ENCODE measurements around the gene TTC33. TPM values are rescaled to one million over a fixed set of nuclear protein-coding genes. Genes with fewer than 3 reads are reported as not detected.

TTC33 gene
- polyA plus RNA-seq, 1 of the 3 experiments (the other 2 are of a cell fraction), result 2.2 TPM

GRCh38 chr5:40720069-40720468 is 35.7 kb downstream of the TTC33 start:
- no peaks in the 10 kb centered on the region for H3K27me3 ChIP-seq (ENCODE audit: insufficient read depth)
- no peak overlapping the region for H2AFZ ChIP-seq (ENCODE audit: low read depth)
- H3K9me3 ChIP-seq, result no peaks in the 10 kb centered on the region
- no peak overlapping the region for H3K9ac ChIP-seq
- H4K20me1 ChIP-seq (ENCODE audit: insufficient read depth), result no peaks in the 10 kb centered on the region
- H3K36me3 ChIP-seq (replicated peaks in 1 of 2; ENCODE audit: control insufficient read depth in 1 of 2, insufficient read depth in 2 of 2, low read length in 1 of 2), result peaks cover 10 to 28% of the 10 kb centered on the region in 2 experiments
- no peak overlapping the region for H3K4me3 ChIP-seq (ENCODE audit: low read depth in 2 of 2, low read length in 1 of 2)
- H3K79me2 ChIP-seq (ENCODE audit: insufficient read depth), result no peaks in the 10 kb centered on the region
- no peak overlapping the region for H3K27ac ChIP-seq (ENCODE audit: low read depth in 2 of 2, low read length in 1 of 2)
- no peaks in the 10 kb centered on the region for H3K9me2 ChIP-seq
- CTCF ChIA-PET, result interaction anchor here (0.8 to 2.0 kb wide), 2 partner anchors 16 to 521 kb away, joined by 3 to 7 read pairs; no protein-coding TSS in a partner anchor
- peaks cover 5% of the 10 kb centered on the region for H3F3A ChIP-seq (replicated peaks; ENCODE audit: insufficient read depth)
- DNase-seq, result no peak
- no peak overlapping the region for H3K4me2 ChIP-seq
- H3K4me1 ChIP-seq (ENCODE audit: control insufficient read depth in 1 of 2, insufficient read depth in 2 of 2, low read depth in 1 of 2, low read length in 1 of 2), result no peaks in the 10 kb centered on the region
- TF ChIP-seq GATA2 (CRISPR knock-in tag; IDR thresholded peaks at IDR 0.05), result no peak
- POLR2A ChIA-PET, result no interaction called here

- Histone ChIP-seq H3K79me2 (ENCODE audit: insufficient read depth) (no peaks in the 10 kb centered on the region), H3K27me3 (ENCODE audit: insufficient read depth) (no peaks in the 10 kb centered on the region), H3F3A (replicated peaks; ENCODE audit: insufficient read depth) (peaks cover 6% of the 10 kb centered on the region), H2AFZ (ENCODE audit: low read depth) (no peak overlapping the region), H3K9ac (no peak overlapping the region), H4K20me1 (ENCODE audit: insufficient read depth) (no peaks in the 10 kb centered on the region), H3K4me2 (no peak overlapping the region), H3K9me2 (no peaks in the 10 kb centered on the region), H3K9me3 (no peaks in the 10 kb centered on the region), H3K4me3 (ENCODE audit: low read depth in 2 of 2, low read length in 1 of 2) (no peak overlapping the region), H3K36me3 (replicated peaks in 1 of 2; ENCODE audit: control insufficient read depth in 1 of 2, insufficient read depth in 2 of 2, low read length in 1 of 2) (peaks cover 10 to 25% of the 10 kb centered on the region in 2 experiments), H3K4me1 (ENCODE audit: control insufficient read depth in 1 of 2, insufficient read depth in 2 of 2, low read depth in 1 of 2, low read length in 1 of 2) (no peaks in the 10 kb centered on the region), H3K27ac (ENCODE audit: low read depth in 2 of 2, low read length in 1 of 2) (no peak overlapping the region)
- no peak for TF ChIP-seq CHD2 (IDR thresholded peaks at IDR 0.05; ENCODE audit: low read length, partially characterized antibody)
- TF ChIP-seq FOXM1 (IDR thresholded peaks at IDR 0.05; ENCODE audit: low read depth), result no peak
- no peak for TF ChIP-seq ELF1 (IDR thresholded peaks at IDR 0.05)
- no peak for TF ChIP-seq RFX5 (IDR thresholded peaks at IDR 0.05; ENCODE audit: low read length)
- no peak for TF ChIP-seq GABPA (IDR thresholded peaks at IDR 0.05; ENCODE audit: low read depth)
- no peak for TF ChIP-seq SMC3 (IDR thresholded peaks at IDR 0.05; ENCODE audit: low read depth, low read length)
- TF ChIP-seq TEAD4 (IDR thresholded peaks at IDR 0.05; ENCODE audit: borderline replicate concordance, insufficient read depth), result no peak
- no peak for TF ChIP-seq YY1 (IDR thresholded peaks at IDR 0.05; ENCODE audit: low read depth)
- no peak for TF ChIP-seq MXI1 (IDR thresholded peaks at IDR 0.05; ENCODE audit: low read depth, low read length)
- TF ChIP-seq GATA2 (CRISPR knock-in tag; IDR thresholded peaks at IDR 0.05), result no peak
- ChIA-PET POLR2A (no interaction called here), CTCF (no interaction called here)
- DNase-seq, result no peak
Observed at GRCh38 chr5:40717281-40717680, 38.5 kb downstream of the TTC33 start.

- DNase-seq, result no peak
- Histone ChIP-seq H3K79me2 (ENCODE audit: insufficient read depth) (no peaks in the 10 kb centered on the region), H3K9me2 (no peaks in the 10 kb centered on the region), H2AFZ (ENCODE audit: low read depth) (no peak overlapping the region), H3K27ac (ENCODE audit: low read depth in 2 of 2, low read length in 1 of 2) (no peak overlapping the region), H3K4me2 (no peak overlapping the region), H3K27me3 (ENCODE audit: insufficient read depth) (no peaks in the 10 kb centered on the region), H3K9me3 (no peaks in the 10 kb centered on the region), H3K4me1 (ENCODE audit: control insufficient read depth in 1 of 2, insufficient read depth in 2 of 2, low read depth in 1 of 2, low read length in 1 of 2) (no peaks in the 10 kb centered on the region), H3F3A (replicated peaks; ENCODE audit: insufficient read depth) (peaks cover 9% of the 10 kb centered on the region), H4K20me1 (ENCODE audit: insufficient read depth) (no peaks in the 10 kb centered on the region), H3K4me3 (ENCODE audit: low read depth in 2 of 2, low read length in 1 of 2) (no peak overlapping the region), H3K36me3 (replicated peaks in 1 of 2; ENCODE audit: control insufficient read depth in 1 of 2, insufficient read depth in 2 of 2, low read length in 1 of 2) (peaks cover 10 to 25% of the 10 kb centered on the region in 2 experiments), H3K9ac (no peak overlapping the region)
- CTCF ChIA-PET, result interaction anchor here (1.3 to 2.1 kb wide), 2 partner anchors 12 to 19 kb away, joined by 3 to 7 read pairs; no protein-coding TSS in a partner anchor
- 90% methylated on average over 2 of the region's 2 CpGs for WGBS (ENCODE audit: low lambda C conversion rate)
- no peak for TF ChIP-seq GABPA (IDR thresholded peaks at IDR 0.05; ENCODE audit: low read depth)
- no peak for TF ChIP-seq MEF2A (IDR thresholded peaks at IDR 0.05; ENCODE audit: borderline replicate concordance, low read depth)
- no peak for TF ChIP-seq ELF1 (IDR thresholded peaks at IDR 0.05)
- POLR2A ChIA-PET, result no interaction called here
Observed at GRCh38 chr5:40716590-40716989, 39.2 kb downstream of the TTC33 start.

Data from SK-N-SH (cell line).